IMR-90 (cell line): Measurements from ENCODE around the gene THRB. TPM values are rescaled to one million over a fixed set of nuclear protein-coding genes. Genes with fewer than 3 reads are reported as not detected.

Experiments used
- ATAC-seq: fragments of 200-7000 bp; cut with Tn5 transposase; 2 replicates; pipeline ENCODE4 v1.9.1; 2020; ENCODE audit warnings: low read depth, mild to moderate bottlenecking, moderate library complexity
- BruUV-seq: library from RNA; stranded (reverse); fragments of 400-500 nt; replicated peaks from 2 replicates; lab custom pipeline; 2021; lab: Mats Ljungman, UMichigan
- CTCF ChIA-PET: fragments of 300-600 bp; formaldehyde crosslinking; extraction: SDS; loops from one replicate; lab custom pipeline; 2021; ENCODE audit warnings: antibody characterized with exemption; lab: Yijun Ruan, JAX
- POLR2A ChIA-PET: fragments of 300-600 bp; sonication (Branson Sonifier 250); formaldehyde crosslinking; loops from one replicate; lab custom pipeline; 2022; ENCODE audit warnings: antibody characterized with exemption; ENCODE audit not compliant: unreplicated experiment; lab: Charles Lee
- DNase-seq: peaks from one replicate; pipeline ENCODE4 v3.0.0; 2013
- H2AFZ ChIP-seq: replicated peaks from 2 replicates; pipeline ENCODE3; 2013; ENCODE audit warnings: low read length, mild to moderate bottlenecking; ENCODE audit not compliant: poor library complexity
- H2AK5ac ChIP-seq: 2 replicates; pipeline ENCODE4 v1.6.1; 2013; ENCODE audit warnings: low read depth, low read length, inconsistent platforms
- H2AK9ac ChIP-seq: replicated peaks from 2 replicates; pipeline ENCODE3; 2013; ENCODE audit warnings: mild to moderate bottlenecking, low read depth, low read length, moderate library complexity; ENCODE audit not compliant: poor library complexity
- H2BK120ac ChIP-seq: 2 replicates; pipeline ENCODE4 v1.6.1; 2013; ENCODE audit warnings: low read depth, low read length, inconsistent platforms
- H2BK15ac ChIP-seq: 3 replicates; pipeline ENCODE4 v1.6.1; 2013; ENCODE audit warnings: low read depth, low read length, inconsistent platforms
- H2BK20ac ChIP-seq: 2 replicates; pipeline ENCODE4 v1.6.1; 2013; ENCODE audit warnings: low read depth, mild to moderate bottlenecking, inconsistent platforms, low read length, moderate library complexity
- H2BK5ac ChIP-seq: 2 replicates; pipeline ENCODE4 v1.6.1; 2013; ENCODE audit warnings: mild to moderate bottlenecking, low read depth, low read length, inconsistent platforms; ENCODE audit not compliant: poor library complexity, severe bottlenecking
- H3K14ac ChIP-seq: replicated peaks from 2 replicates; pipeline ENCODE4 v1.6.1; 2013; ENCODE audit warnings: low read depth, low read length, inconsistent platforms
- H3K18ac ChIP-seq: 2 replicates; pipeline ENCODE4 v1.6.1; 2013; ENCODE audit warnings: low read depth, low read length, control low read depth
- H3K23ac ChIP-seq: 2 replicates; pipeline ENCODE4 v1.6.1; 2013; ENCODE audit warnings: low read depth, low read length, inconsistent platforms
- H3K27ac ChIP-seq: 2 replicates; pipeline ENCODE4 v1.5.1; 2013; ENCODE audit warnings: mild to moderate bottlenecking, control low read depth, low read length; ENCODE audit not compliant: insufficient read depth
- H3K27me3 ChIP-seq: 2 replicates; pipeline ENCODE4 v1.6.1; 2013; ENCODE audit warnings: low read length; ENCODE audit not compliant: control insufficient read depth, insufficient read depth
- H3K36me3 ChIP-seq: 2 replicates; pipeline ENCODE4 v1.6.1; 2013; ENCODE audit warnings: low read length, mixed read lengths; ENCODE audit not compliant: control insufficient read depth, insufficient read depth
- H3K4ac ChIP-seq: 2 replicates; pipeline ENCODE4 v1.6.1; 2013; ENCODE audit warnings: low read depth, low read length, inconsistent platforms
- H3K4me1 ChIP-seq: 2 replicates; pipeline ENCODE4 v1.6.1; 2013; ENCODE audit warnings: low read length, mixed read lengths; ENCODE audit not compliant: control insufficient read depth, insufficient read depth
- H3K4me2 ChIP-seq: 2 replicates; pipeline ENCODE4 v1.6.1; 2013; ENCODE audit warnings: low read depth, mild to moderate bottlenecking, control low read depth, low read length, moderate library complexity
- H3K4me3 ChIP-seq: 2 replicates; pipeline ENCODE4 v1.5.1; 2013; ENCODE audit warnings: low read depth, mild to moderate bottlenecking, control low read depth, low read length, moderate library complexity; ENCODE audit not compliant: insufficient read depth
- H3K56ac ChIP-seq: 2 replicates; pipeline ENCODE4 v1.6.1; 2013; ENCODE audit warnings: low read length, inconsistent platforms; ENCODE audit not compliant: insufficient read depth; ENCODE audit errors: extremely low read depth
- H3K79me1 ChIP-seq, 2 experiments: 2 replicates each; pipeline ENCODE4 v1.6.1; 2013; ENCODE audit warnings: low read length in 2 of 2, inconsistent platforms in 1 of 2, low read depth in 1 of 2
- H3K9ac ChIP-seq: 2 replicates; pipeline ENCODE4 v1.6.1; 2013; ENCODE audit warnings: low read depth, low read length, control low read depth
- H3K9me1 ChIP-seq: 2 replicates; pipeline ENCODE4 v1.6.1; 2013; ENCODE audit warnings: low read length, inconsistent platforms; ENCODE audit not compliant: insufficient read depth
- H3K9me3 ChIP-seq: 2 replicates; pipeline ENCODE4 v1.6.1; 2013; ENCODE audit warnings: low read length; ENCODE audit not compliant: control insufficient read depth, insufficient read depth
- H4K20me1 ChIP-seq: 2 replicates; pipeline ENCODE4 v1.6.1; 2013; ENCODE audit warnings: low read length, inconsistent platforms; ENCODE audit not compliant: insufficient read depth
- H4K5ac ChIP-seq: 2 replicates; pipeline ENCODE4 v1.6.1; 2013; ENCODE audit warnings: mild to moderate bottlenecking, low read depth, low read length, control low read depth
- H4K8ac ChIP-seq, 2 experiments: 2 replicates each; pipeline ENCODE4 v1.6.1; 2013; ENCODE audit warnings: low read depth in 2 of 2, low read length in 2 of 2, control low read depth in 1 of 2, inconsistent platforms in 1 of 2
- H4K91ac ChIP-seq: 2 replicates; pipeline ENCODE4 v1.6.1; 2013; ENCODE audit warnings: low read depth, low read length, inconsistent platforms; ENCODE audit not compliant: insufficient read depth
- BHLHE40 ChIP-seq: fragments of 150-350 bp; IDR thresholded peaks from 2 replicates; pipeline ENCODE4 v1.6.1; 2016; ENCODE audit warnings: mild to moderate bottlenecking, low read depth, low read length
- CEBPB ChIP-seq: IDR thresholded peaks from 2 replicates; pipeline ENCODE4 v1.6.1; 2012; ENCODE audit warnings: low read depth, low read length, improper control_type of control experiment
- CHD1 ChIP-seq: IDR thresholded peaks from 2 replicates; pipeline ENCODE4 v1.6.1; 2012; ENCODE audit warnings: low read depth, low read length, improper control_type of control experiment
- CTCF ChIP-seq: conservative IDR thresholded peaks from 2 replicates; pipeline ENCODE4 v1.5.1; 2012; ENCODE audit warnings: mild to moderate bottlenecking, low read depth, low read length, improper control_type of control experiment
- ELK1 ChIP-seq: fragments of 150-350 bp; IDR thresholded peaks from 2 replicates; pipeline ENCODE4 v1.6.1; 2016; ENCODE audit warnings: low read depth, mild to moderate bottlenecking, low read length, moderate library complexity, borderline replicate concordance
- MAFK ChIP-seq: IDR thresholded peaks from 2 replicates; pipeline ENCODE4 v1.6.1; 2012; ENCODE audit warnings: low read depth, low read length, improper control_type of control experiment
- MAZ ChIP-seq: IDR thresholded peaks from 2 replicates; pipeline ENCODE4 v1.6.1; 2012; ENCODE audit warnings: low read depth, mild to moderate bottlenecking, low read length, improper control_type of control experiment, moderate library complexity, borderline replicate concordance
- MXI1 ChIP-seq: IDR thresholded peaks from 2 replicates; pipeline ENCODE4 v1.6.1; 2012; ENCODE audit warnings: low read depth, mild to moderate bottlenecking, low read length, moderate library complexity, borderline replicate concordance
- NFE2L2 ChIP-seq: fragments of 150-350 bp; IDR thresholded peaks from 2 replicates; pipeline ENCODE4 v1.6.1; 2016; ENCODE audit warnings: low read depth, mild to moderate bottlenecking, low read length
- POLR2A ChIP-seq: IDR thresholded peaks from 2 replicates; pipeline ENCODE4 v1.6.1; 2012; ENCODE audit warnings: mild to moderate bottlenecking, low read depth, low read length
- RAD21 ChIP-seq: IDR thresholded peaks from 2 replicates; pipeline ENCODE4 v1.6.1; 2012; ENCODE audit warnings: low read length, improper control_type of control experiment
- RCOR1 ChIP-seq: IDR thresholded peaks from 2 replicates; pipeline ENCODE4 v1.6.1; 2012; ENCODE audit warnings: mild to moderate bottlenecking, low read length, improper control_type of control experiment; ENCODE audit not compliant: insufficient replicate concordance
- RFX5 ChIP-seq: IDR thresholded peaks from 2 replicates; pipeline ENCODE4 v1.8.0; 2012; ENCODE audit warnings: low read depth, mild to moderate bottlenecking, low read length, moderate library complexity
- SMC3 ChIP-seq: fragments of 150-350 bp; IDR thresholded peaks from 2 replicates; pipeline ENCODE4 v1.6.1; 2016; ENCODE audit warnings: low read depth, mild to moderate bottlenecking, antibody characterized with exemption, low read length, moderate library complexity
- USF2 ChIP-seq: fragments of 150-350 bp; IDR thresholded peaks from 2 replicates; pipeline ENCODE4 v1.6.1; 2017; ENCODE audit warnings: mild to moderate bottlenecking, antibody characterized with exemption, low read length, low read depth
- WGBS, 2 experiments: methylation state at CpG; one replicate each; pipeline versions ENCODE4 v1.1.5 to v1.1.7; 2013; ENCODE audit warnings: missing lambda C conversion rate in 2 of 2; ENCODE audit not compliant: insufficient read length in 1 of 2; ENCODE audit errors: extremely low coverage in 2 of 2; 5-methylcytosine and 5-hydroxymethylcytosine counted together
- dilution Hi-C: fragments of 300-500 bp; cut with HindIII; formaldehyde crosslinking; loops from one replicate; pipeline ENCODE4 v1.14.3; 2018; ENCODE audit warnings: low sequenced_read_pairs; ENCODE audit not compliant: unreplicated experiment
- in situ Hi-C: fragments of 300-500 bp; cut with MboI; formaldehyde crosslinking; loops from 3 replicates; pipeline ENCODE4 v1.14.3; 2019; ENCODE audit warnings: low sequenced_read_pairs, inconsistent platforms, mixed read lengths
- intact Hi-C: fragments of 100-400 bp; cut with micrococcal nuclease; formaldehyde crosslinking; loops from 2 replicates; pipeline ENCODE4 v1.10.0; 2022
- polyA plus RNA-seq, 3 experiments: library from polyadenylated mRNA; depleted of rRNA; stranded (reverse); fragments of >200 nt; gene quantifications; 2 replicates each; pipeline ENCODE4 v1.2.3, GENCODE V29; 2012; ENCODE audit warnings: low replicate concordance in 1 of 3
- total RNA-seq: library from RNA; depleted of rRNA; stranded (reverse); fragments of >200 nt; gene quantifications from 2 replicates; pipeline ENCODE4 v1.2.3, GENCODE V29; 2012

The THRB gene
- total and polyA plus RNA-seq, 2 of the 4 experiments (the other 2 are of a cell fraction) = under 0.01 TPM; not detected in 1

GRCh38 chr3:24510030-24510648 is 15.5 kb upstream of the THRB start:
- DNase-seq = no peak

More at GRCh38 chr3:24510030-24510648, 15.5 kb upstream of the THRB start:
- no peak overlapping the region for H3K9ac ChIP-seq
- no peak overlapping the region for H2AK5ac ChIP-seq
- H3K18ac ChIP-seq = no peak overlapping the region
- H2BK120ac ChIP-seq = no peak overlapping the region
- no peak for ATAC-seq
- H2AK9ac ChIP-seq = no peak overlapping the region
- no peak overlapping the region for H2BK15ac ChIP-seq
- intact Hi-C loops (no loop called here), dilution Hi-C loops (no loop called here), in situ Hi-C loops (no loop called here)
- BruUV-seq = no TSS peak
- H3K4ac ChIP-seq = no peak overlapping the region
- H3K27ac ChIP-seq = no peak overlapping the region
- POLR2A ChIA-PET = no interaction called here
- TF ChIP-seq CHD1 = no peak
- TF ChIP-seq MAZ = no peak
- TF ChIP-seq POLR2A = no peak
- no peak for TF ChIP-seq CEBPB
- TF ChIP-seq MAFK = no peak
- no peak for TF ChIP-seq SMC3
- no peak for TF ChIP-seq ELK1
- TF ChIP-seq CTCF = no peak
- TF ChIP-seq RFX5 = no peak
- no peak for TF ChIP-seq RCOR1
- no peak for TF ChIP-seq USF2
- TF ChIP-seq MXI1 = no peak
- TF ChIP-seq RAD21 = no peak
- no peak for TF ChIP-seq NFE2L2
- TF ChIP-seq BHLHE40 = no peak
- CTCF ChIA-PET = no interaction called here
- no peak overlapping the region for H4K91ac ChIP-seq
- no peak overlapping the region for H4K8ac ChIP-seq
- no peak overlapping the region for H3K14ac ChIP-seq
- H3K23ac ChIP-seq = no peak overlapping the region
- no peak overlapping the region for H4K5ac ChIP-seq
- no peaks in the 10 kb centered on the region for H3K4me1 ChIP-seq
- H4K20me1 ChIP-seq = no peaks in the 10 kb centered on the region
- no CpG with 5 or more reads among the region's 5 CpGs for WGBS, 2 experiments
- no peak overlapping the region for H3K4me2 ChIP-seq
- no peaks in the 10 kb centered on the region for H3K9me3 ChIP-seq
- H2BK5ac ChIP-seq = no peak overlapping the region
- no peaks in the 10 kb centered on the region for H3K79me1 ChIP-seq
- no peaks in the 10 kb centered on the region for H3K9me1 ChIP-seq
- no peaks in the 10 kb centered on the region for H3K36me3 ChIP-seq
- no peak overlapping the region for H2BK20ac ChIP-seq
- H2AFZ ChIP-seq = no peak overlapping the region
- no peak overlapping the region for H3K4me3 ChIP-seq
- H3K27me3 ChIP-seq = no peaks in the 10 kb centered on the region
- no peak overlapping the region for H3K56ac ChIP-seq
